ENCODE results near the gene PRPF19.

GRCh38 chr11:60954421-60954820 is 48.0 kb upstream of the PRPF19 start:
- TF ChIP-seq HES1 (IDR thresholded peaks at IDR 0.05; ENCODE audit: low read depth) = no peak
- TF ChIP-seq CTCF (IDR thresholded peaks at IDR 0.05 in 2 of 3, conservative IDR thresholded peaks at IDR 0.05 in 1 of 3; ENCODE audit: insufficient read depth in 2 of 3, low read depth in 1 of 3, low read length in 3 of 3) = no peak
- no peak for TF ChIP-seq HMGXB4 (CRISPR knock-in tag; IDR thresholded peaks at IDR 0.05)
- no peak for TF ChIP-seq TCF15 (CRISPR knock-in tag; IDR thresholded peaks at IDR 0.05)
